Measurements from ENCODE around the gene CPNE4. TPM values are rescaled to one million over a fixed set of nuclear protein-coding genes. Genes with fewer than 3 reads are reported as not detected.
A peak's percentile ranks its signal among the peaks of the same experiment; 100 is the strongest.
"Not testable (repeated sequence)": the region's sequence is repeated elsewhere in the genome, so short reads cannot be mapped to it uniquely, and the experiment has no call there.

The CPNE4 gene
- 34.5 TPM for total RNA-seq
- long read RNA-seq, partial matches to known transcripts = 3 of 32 reads
- long read RNA-seq, other reads (novel, unspliced or antisense) = 28 of 32 reads

DNA sequence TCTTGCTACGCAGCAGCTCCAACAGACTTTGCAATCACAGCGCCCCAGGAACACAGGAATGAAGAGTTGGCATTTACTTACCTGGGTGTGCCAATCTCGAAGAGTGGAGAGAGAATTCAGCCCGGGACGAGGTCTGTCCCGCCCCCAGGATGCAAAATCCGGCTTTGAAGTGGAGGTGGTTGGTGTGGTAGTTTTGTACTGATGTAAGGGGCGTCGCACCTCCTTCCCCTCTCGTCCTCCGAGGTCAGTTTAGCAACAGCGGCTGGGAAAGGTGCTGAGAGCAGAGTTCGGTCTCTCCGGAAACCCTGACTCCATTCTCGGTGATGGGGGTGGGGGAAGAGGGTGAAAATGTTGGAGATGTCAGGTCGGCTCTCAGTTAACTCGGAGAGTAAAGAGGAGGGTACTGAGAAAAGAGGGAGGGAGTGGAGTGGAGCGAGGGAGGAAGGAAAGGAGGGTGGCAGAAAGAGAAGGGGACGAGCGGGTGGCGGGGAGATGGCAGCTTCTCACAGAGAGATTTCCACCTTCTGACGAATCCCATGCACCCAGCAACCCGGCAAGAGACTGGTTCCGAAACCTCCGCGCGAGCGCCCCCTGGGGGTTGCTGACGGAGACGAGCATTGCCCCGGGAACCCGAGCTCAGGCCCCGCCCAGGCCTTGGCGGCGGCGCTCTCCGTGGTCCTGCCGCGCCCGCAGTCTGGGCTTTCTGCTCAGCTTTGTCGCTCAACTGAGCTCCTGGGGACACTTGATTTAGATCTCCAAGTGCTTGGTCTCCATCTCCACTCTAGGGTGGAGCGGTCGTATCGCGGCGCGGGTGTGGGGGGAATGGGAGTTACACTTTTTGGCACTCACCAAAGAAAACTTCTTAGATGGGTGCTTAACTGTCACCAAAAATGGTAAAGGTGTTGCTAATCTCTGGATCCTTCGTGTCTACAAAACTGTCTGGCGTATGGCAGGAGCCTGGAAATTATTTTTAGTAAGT lies at the start of gene CPNE4:
Gene CPNE4 (minus strand): TSS at position 529 of the 979 bp plus-strand sequence.
- intact Hi-C loops (cut with micrococcal nuclease) = loop anchor here (10.0 kb wide), 1 partner anchor 1000 kb away; no protein-coding TSS in a partner anchor
- DNase-seq (peak; percentile 85), ATAC-seq (peak; percentile 97)

DNA sequence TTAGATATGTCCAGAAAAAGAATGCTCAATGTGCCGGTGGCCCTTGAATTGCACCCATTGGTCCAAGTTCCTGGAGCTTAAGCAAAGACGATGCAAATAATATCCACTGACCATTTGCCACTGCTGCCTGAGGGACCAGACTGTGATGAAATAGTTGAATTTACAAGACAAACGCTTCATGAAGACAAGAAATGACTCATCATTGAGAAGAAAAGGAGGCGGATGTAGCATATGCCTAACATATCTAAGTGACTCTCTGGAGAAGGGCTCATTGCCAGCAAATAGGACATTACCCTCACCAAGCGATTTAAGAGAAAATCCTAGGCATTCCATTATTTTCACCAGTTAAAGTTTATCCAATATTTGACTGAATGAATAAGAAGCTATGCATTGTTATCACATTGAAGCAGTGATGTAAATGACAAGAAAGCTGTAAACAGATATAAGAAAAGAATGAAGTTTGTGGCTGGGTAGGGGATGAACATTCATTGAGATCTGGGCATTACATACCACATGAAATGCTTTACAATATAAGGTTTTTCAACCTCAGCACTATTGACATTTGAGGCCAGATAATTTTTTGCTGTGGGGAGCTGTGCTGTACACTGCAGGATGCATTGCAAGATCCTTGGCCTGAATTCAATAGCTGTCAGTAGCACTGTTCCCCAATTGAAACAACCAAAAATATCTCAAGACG lies 48.9 kb upstream of the CPNE4 start:
- ATAC-seq = no peak
- no peak for DNase-seq
- intact Hi-C loops (cut with micrococcal nuclease) = no loop called here

DNA sequence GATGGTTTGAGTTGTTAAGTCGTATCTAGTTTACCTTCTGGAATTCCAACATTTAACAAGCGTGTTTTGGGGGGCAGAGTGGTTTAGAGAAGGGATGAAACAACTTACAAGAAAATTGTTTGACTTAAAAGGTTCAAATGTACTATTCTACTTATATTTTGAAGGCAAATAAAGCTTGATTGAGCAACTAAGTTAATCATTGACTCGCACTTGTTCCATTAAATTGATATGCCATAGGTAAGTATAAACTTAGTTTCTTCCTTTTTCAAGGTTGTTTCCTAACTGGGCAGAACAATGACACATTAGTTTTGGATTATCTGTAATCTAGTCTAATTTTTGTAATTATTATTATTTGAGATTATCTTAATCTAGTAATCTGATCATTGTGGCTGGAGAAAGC lies 48.3 kb upstream of the CPNE4 start:
- DNase-seq (no peak), ATAC-seq (no peak)
- intact Hi-C loops (cut with micrococcal nuclease) = no loop called here

DNA sequence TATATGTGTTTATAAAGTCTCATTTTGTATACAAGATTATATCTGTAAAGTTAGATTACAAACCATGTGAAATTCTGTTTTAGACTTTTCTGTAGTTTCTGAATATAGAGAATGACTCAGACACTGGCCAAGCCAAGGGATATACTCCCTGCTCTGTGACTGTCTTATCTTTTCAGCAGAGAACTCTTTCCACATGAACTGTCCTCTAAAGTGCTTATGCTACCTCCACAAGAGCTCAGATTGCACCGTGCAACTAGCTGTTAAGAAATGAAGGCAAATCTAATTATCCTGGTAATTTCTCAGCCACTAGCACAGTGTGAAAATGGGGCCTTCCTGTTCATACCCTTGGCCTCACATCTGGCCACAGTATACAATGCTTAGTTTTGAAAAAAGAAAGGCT lies 44.3 kb upstream of the CPNE4 start:
- peak; percentile 48 for ATAC-seq
- intact Hi-C loops (cut with micrococcal nuclease) = no loop called here
- no peak for DNase-seq

DNA sequence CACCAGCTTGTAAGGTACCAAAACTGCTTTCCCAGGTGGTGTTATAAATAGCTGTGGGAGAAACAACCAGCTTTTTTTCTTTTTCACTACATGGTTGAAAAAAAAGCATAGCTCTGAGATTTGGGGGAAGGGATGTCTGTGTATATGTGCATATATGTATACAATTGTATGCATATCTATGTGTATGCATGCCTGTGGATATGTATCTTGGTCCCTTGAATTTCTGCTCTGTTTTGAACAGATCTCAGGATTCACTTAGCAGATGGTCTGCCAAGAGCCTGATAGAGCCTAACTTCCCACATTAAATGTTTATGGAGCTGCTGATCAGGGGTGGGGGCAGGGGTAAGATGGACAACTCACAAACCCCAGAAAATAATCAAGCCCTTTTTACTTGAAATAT lies 39.0 kb upstream of the CPNE4 start:
- no peak for DNase-seq
- intact Hi-C loops (cut with micrococcal nuclease) = no loop called here
- ATAC-seq = no peak

DNA sequence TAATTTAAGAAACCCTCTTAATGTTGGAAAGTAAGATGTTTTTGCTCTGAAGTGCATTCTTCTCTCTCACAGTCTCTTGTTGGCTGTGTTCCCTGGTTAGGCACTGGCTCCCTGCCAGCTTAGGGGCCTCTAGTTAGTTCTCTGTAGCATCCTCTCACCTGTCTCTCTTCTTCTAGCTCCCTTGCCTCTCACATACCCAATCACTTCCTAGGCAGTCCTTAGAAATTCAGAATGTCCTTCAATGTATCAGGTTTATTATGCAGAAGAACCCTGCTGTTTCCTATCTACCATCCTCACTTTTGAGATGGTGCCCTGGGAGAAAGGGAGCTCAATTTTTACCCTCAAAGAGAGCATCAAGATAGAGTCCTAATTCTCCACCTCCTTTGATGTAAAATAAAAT lies 36.2 kb upstream of the CPNE4 start:
- DNase-seq (no peak), ATAC-seq (no peak)
- intact Hi-C loops (cut with micrococcal nuclease) = no loop called here

DNA sequence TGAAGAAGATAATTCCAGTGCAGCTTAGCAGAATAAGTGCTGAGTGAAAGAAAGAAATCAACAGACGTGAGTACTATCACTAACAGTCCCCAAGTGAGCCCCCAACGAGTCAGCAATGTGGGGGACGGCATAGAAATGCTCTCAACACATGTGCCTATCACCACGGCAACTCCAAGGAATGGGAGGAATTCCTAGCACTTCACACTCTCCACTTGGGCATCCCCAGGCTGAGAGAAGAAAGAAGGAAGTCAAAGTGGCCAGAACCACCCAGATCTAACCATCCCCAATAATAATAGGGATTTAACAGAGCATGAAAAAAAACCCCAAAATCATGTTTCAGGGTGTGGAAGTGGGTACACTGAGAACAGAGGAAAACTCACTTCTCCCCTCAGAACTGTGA lies 29.3 kb upstream of the CPNE4 start:
- ATAC-seq (no peak), DNase-seq (no peak)
- intact Hi-C loops (cut with micrococcal nuclease) = no loop called here

DNA sequence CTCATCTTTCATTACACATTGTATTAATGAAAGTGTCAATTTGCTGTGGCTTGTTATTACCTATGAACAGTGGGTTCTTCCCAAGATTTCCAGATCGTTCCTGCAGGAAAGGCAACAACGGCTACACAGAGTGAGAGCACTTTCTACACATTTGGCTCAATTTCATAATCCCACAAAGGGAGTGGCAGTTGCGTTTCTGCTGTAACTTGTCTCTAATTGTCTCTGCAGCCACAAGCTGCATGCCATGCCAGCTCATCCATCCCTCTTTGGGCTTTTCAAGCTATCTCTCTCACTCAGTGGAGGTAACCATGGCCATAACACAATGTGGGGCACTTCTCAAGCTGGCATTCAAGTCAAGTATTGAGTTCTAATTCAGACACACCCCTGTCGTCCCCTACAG lies 27.7 kb upstream of the CPNE4 start:
- no peak for DNase-seq
- intact Hi-C loops (cut with micrococcal nuclease) = no loop called here

DNA sequence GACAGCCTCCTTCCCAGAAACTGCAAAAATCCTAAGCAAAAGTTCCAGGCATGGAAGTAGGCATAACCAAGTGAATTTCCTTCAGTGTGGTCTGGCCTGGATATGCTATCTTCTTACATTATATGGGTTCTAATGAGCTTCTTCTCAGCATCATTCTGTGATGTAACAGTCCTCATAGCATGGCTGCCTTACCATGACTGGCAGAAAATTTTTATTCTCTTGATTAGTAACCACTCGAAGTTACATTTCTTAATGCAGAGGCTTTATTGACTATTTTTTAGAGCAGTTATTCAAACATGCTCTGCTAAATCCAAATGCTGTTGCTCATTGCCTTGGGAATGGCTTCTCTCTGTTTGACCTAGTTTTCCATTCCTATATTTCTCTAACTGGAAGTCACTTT lies 21.1 kb upstream of the CPNE4 start:
- no peak for ATAC-seq
- DNase-seq = no peak
- intact Hi-C loops (cut with micrococcal nuclease) = no loop called here

More for the DNA sequence above, 27.7 kb upstream of the CPNE4 start:
- no peak for ATAC-seq

DNA sequence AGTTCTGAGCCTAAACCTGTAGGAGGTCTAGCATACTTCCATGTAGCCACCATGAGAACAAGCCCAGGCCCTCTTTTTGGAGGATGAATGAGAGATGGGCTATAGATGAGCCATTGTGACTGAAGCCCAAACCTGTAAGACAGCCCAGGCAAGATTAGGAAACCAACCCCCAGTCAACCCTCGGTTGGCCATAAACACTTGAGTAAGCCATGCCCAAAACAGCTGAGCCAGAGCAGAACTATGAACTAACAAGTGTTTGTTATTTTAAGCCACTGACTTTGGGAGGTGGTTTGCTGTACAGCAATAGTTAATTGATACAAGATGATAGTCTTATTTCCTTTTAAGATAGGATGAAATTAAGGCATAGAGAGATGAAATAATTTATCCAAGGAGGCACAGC lies 12.4 kb upstream of the CPNE4 start:
- ATAC-seq = no peak
- no peak for DNase-seq
- intact Hi-C loops (cut with micrococcal nuclease) = no loop called here

DNA sequence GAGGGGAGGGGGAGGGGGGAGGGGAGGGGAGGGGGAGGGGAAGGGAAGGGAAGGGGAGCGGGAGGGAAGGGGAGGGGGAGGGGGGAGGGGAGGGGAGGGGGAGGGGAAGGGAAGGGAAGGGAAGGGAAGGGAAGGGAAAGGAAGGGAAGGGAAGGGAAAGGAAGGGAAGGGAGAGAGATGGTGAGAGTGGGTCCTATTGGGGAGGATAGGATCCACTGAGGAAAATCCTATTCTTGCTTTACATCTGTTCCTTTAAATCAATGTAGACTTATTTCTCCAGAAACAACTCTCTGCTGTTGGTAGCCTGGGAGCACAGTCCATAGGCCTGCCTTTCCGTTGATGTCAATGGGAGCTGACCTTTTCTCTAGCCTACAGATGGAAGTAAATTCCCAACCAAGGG lies 10.1 kb upstream of the CPNE4 start:
- DNase-seq; intact Hi-C loops (cut with micrococcal nuclease); ATAC-seq: not testable (repeated sequence)

DNA sequence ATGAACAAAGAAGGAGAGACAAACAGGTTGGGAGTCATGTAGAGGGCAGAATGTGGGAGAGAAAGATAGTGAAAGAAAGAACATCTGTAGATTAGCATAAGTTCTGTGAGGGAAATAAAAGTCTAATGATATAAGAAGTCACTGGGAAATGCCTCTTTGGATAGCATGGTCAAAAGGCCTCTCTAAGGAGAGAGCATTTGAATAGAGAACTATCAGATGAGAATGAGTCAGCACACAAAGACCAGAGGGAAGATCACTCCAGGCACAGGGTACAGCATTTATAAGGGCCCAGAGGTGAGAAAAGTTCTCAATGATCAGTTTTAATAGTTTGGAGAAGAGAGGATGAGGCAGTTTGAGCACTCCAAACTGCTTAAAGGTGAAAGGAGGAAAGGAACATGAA lies 7.9 kb upstream of the CPNE4 start:
- DNase-seq = no peak
- intact Hi-C loops (cut with micrococcal nuclease) = no loop called here

DNA sequence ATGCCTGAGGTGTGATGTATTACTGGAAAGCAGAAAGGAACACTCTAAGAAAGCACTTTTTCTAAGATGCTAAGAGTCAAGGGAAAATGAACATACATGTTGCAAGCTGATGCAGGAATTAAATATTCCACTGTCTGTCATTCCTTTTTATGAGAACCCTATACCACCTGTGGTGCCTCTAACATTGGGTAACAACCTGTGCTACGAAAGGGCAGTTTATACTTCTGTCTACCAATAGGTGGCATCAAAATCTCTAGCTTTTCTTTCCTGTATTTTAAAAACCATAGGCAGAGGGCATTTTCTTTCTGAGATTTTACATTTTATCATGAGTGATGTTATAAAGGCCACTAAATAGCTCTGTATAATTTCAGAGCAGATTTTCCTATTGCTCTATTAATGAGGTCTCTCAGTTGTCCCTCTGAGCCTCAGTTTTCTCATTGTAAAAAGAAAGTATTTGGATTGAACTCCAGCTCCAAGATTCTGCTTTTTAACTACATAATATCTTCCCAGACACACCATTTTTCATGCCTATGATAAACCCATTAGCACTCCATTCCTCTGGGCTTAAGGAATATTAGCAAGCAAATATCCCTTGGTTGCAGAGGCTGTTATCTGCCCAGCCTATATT lies 3.5 kb upstream of the CPNE4 start:
- intact Hi-C loops (cut with micrococcal nuclease) = loop anchor here (10.0 kb wide), 1 partner anchor 1004 kb away; no protein-coding TSS in a partner anchor
- ATAC-seq = no peak
- DNase-seq = no peak

More for the DNA sequence above, 7.9 kb upstream of the CPNE4 start:
- ATAC-seq = no peak

DNA sequence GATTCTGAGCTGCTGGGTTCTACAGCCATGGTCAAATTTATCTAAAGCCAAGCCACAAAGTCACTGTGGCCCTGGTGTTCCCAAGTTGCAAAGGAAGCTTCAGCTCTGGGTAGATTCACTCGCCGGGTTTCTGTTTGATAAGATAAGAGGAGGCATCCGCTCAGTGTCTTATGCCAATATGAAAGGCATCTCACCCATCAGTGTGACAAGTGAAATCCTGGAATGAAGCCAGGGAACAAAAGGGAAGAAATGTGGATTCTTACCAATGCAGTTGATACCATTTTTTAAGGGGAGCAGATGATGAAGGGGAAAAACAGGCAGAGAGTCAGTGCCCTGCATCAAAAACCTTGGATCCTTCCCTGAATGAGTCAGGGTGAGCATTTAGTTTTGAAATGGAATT lies 2.8 kb upstream of the CPNE4 start:
- DNase-seq = no peak
- intact Hi-C loops (cut with micrococcal nuclease) = loop anchor here (10.0 kb wide), 1 partner anchor 1003 kb away; no protein-coding TSS in a partner anchor
- no peak for ATAC-seq

DNA sequence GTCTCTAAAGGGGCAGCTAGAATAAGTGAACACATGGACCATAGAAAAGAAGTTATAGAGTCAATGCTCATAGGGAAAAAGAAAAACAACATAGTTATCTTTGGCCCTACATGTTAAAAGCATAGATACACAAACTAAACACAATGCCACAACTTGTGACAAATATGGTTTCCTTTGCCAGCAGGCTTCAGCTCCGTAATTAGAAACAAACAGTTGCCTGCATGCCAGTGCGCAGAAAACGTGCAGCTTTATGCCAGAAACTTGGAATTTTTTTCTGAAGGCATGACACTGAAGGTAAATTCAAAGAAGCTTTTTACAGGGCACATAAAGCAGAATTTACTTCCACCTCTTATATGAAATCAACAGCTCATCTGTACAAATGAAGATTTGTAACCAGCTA lies 2.2 kb upstream of the CPNE4 start:
- no peak for DNase-seq

DNA sequence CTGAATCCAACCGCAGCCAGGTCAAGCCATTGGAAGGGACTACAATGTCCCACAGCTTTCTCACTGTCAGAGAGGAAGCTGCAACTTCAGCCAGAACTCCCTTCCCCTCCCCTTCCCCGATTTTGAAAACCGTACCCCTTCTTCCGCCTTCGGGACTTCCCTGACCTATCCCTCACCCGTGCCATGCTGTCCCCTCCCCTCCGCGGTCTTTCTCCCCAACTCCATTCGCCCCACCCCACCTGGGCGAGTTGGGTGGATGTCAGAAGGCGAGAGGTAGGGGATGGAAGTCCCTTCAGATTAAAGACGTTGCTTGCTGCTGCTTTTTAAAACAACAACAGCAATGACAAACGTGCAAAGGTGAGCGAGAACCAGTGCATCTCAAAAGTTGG lies 723 bp downstream of the CPNE4 start:
- ATAC-seq (no peak), DNase-seq (no peak)
- intact Hi-C loops (cut with micrococcal nuclease) = loop anchor here (10.0 kb wide), 1 partner anchor 999 kb away; no protein-coding TSS in a partner anchor

More for the DNA sequence above, 2.2 kb upstream of the CPNE4 start:
- intact Hi-C loops (cut with micrococcal nuclease) = loop anchor here (10.0 kb wide), 1 partner anchor 1002 kb away; no protein-coding TSS in a partner anchor
- ATAC-seq = no peak

DNA sequence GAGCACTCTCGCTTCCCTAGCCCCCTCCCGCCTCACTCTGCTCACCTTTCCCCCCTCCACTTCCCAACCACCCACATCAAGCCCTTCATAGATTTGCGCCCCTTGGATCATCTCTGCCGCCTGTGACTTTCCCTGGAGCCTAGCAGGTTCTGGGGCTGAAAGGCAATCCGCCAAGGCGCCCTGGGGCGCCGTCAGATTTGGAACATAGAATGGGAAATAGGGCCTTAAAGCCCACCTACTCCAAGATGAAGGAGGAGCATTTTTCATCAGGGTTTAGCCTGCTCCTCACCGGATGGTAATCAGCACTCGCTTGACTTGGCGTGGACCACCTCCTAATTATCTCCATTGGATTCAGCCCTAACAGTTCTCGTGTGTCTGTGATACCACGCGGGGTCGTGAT lies 1.3 kb downstream of the CPNE4 start:
- no peak for DNase-seq
- no peak for ATAC-seq
- intact Hi-C loops (cut with micrococcal nuclease) = loop anchor here (10.0 kb wide), 1 partner anchor 999 kb away; no protein-coding TSS in a partner anchor

DNA sequence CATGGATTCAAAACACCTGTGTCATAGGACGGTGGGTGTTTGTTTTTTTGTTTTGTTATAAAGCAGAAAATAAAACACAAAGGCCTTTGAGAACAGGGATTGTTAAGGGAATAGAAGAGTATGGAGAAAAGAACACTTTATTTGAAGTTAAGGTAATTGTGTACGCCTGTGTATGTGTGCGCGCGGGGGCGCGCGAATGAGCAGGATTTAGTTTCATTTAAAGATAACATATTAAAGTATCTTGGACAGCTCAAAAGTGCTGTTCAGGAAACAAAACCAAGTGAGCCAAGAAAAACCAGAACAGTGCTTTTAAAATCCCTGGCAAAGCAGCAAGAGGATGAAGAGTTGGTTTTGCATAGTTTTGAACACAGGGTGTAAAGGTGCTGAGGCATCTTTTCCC lies 1.9 kb downstream of the CPNE4 start:
- intact Hi-C loops (cut with micrococcal nuclease) = loop anchor here (10.0 kb wide), 1 partner anchor 998 kb away; no protein-coding TSS in a partner anchor
- ATAC-seq = no peak
- DNase-seq = no peak

DNA sequence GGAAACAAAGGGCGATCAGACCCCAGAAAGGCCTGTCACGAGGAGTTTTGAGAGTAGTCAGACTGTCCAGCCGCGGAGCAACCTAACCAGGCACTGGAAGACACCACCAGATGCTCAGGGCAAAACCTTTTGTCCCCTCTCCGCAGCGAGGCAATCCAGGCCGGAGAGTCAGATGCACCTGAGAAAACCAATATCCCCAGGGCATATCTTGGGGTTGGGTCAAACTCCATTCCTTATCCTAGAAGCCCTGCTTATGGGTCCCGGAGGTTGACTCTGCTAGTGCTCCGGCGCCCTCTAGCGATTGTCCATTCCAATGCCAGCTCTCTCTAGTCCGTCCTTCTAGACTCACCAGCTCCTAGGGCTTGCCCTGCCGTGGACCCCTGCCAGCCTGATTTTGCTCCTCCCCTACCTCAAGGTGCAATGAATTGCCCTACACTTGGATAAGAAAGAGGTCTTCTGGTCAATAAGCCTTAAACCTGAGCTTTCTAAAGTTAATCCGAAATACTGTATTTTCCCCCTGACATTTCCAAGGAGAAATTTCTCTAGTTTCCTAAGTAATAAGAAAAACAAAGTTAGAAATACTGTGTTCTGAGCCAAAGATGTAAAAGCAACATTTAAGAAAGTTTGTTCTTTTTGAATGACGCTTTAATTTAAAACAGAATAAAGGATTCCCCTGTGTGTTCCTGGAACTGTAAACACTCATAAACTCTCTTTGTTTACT lies 5.5 kb downstream of the CPNE4 start:
- ATAC-seq (peak; percentile 86), DNase-seq (peak; percentile 86)
- intact Hi-C loops (cut with micrococcal nuclease) = loop anchor here (5.0 kb wide), 1 partner anchor 232 kb away; no protein-coding TSS in a partner anchor

All from left ventricle myocardium superior (tissue), 1 donor.